GM21786 (cell line): ENCODE results near the gene IGFBP3.

Experiments used
- ATAC-seq: cut with Tn5 transposase; IDR thresholded peaks from one replicate; pipeline ENCODE4 v1.9.1; 2021; ENCODE audit not compliant: unreplicated experiment

Gene IGFBP3

DNA sequence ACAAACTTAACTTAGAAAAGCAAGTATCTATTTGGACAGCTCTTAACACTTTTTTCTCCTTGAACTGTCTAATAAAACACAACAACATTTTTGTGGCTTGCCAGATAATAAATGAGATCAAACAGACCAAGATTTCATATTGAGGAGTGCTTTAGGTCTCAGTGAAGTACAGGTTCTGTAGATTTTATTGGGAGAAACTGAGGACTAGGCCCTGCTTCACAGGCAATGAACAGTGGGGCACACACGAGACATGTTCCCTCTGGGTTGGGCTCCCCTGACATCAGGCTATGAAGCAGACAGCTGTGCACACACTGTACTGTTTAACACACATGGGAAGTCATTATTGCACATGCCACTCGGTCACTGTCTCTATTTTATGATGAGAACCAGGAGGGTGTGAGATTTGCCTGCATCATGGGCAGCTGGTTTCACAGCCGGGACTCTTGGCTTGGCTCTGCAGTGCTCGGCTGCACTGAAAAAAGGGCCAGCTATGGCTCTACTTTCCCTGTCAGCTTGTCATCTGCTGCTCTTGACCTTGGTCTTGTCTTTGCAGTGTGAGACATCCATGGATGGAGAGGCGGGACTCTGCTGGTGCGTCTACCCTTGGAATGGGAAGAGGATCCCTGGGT is 28.6 kb downstream of the IGFBP3 start:
- ATAC-seq = no peak

DNA sequence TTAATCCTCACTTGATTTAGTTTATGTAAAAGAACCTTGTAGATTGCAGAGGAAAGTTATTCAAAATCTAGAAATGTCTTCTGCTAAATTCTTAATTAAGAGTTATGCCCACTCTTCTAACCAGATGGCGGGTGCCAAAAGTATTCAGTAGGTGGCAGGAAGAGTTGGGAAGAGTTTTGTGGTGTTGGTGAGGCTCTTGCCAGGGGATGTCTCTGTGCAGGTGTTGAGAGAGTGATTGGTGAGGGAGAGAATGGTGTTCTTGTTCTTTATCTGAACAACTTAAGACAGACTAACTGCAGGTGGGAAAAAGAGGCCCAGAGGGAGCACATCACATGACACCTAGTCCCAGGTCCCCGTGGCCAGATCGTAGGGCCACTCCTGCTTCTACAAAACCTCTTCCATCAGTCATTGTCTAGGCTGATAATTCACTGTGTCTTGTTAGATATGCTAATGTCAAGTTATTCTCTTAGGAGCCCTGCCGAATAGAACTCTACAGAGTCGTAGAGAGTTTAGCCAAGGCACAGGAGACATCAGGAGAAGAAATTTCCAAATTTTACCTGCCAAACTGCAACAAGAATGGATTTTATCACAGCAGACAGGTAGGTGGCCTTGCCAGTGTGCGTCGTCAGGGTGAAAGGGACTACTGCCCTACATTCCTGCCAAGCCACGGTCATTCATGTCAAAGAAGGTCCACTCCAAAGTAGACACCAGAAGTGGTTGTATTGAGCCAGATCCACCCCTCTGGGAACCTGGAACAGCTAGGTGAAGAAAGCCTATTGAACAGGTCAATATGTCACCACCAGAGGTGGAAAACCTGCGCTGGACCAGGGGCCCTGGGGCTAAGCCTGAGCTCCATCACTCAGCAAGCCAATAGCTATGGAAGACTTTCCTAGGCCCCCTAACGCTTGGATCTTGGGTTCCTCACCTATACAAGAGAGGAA is 29.3 kb downstream of the IGFBP3 start:
- no peak for ATAC-seq

DNA sequence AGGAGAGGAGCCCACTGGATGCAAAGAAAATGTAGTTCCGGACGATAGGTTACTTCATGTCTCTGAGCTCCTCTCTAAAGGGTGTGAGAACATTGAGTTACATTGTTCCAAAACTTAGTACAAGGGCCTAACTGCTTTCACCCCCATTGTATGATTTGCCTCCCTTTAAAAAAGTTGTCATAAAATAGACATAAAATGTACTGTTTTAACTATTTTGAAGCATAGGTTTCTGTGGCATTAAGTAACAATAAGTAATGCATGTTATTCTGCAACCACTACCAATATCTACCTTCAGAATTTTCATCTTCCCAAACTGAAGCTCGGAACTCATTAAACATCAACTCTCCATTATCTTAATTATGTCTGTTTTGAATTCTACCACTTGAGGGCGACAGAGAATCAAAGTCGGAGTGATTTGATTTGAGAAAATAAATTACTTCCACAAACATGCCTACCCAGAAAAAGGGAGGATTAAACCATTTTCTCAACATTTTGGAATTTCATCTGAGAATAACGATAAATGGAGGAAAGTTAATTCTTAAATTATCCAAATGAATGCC is 30.1 kb downstream of the IGFBP3 start:
- ATAC-seq = no peak

DNA sequence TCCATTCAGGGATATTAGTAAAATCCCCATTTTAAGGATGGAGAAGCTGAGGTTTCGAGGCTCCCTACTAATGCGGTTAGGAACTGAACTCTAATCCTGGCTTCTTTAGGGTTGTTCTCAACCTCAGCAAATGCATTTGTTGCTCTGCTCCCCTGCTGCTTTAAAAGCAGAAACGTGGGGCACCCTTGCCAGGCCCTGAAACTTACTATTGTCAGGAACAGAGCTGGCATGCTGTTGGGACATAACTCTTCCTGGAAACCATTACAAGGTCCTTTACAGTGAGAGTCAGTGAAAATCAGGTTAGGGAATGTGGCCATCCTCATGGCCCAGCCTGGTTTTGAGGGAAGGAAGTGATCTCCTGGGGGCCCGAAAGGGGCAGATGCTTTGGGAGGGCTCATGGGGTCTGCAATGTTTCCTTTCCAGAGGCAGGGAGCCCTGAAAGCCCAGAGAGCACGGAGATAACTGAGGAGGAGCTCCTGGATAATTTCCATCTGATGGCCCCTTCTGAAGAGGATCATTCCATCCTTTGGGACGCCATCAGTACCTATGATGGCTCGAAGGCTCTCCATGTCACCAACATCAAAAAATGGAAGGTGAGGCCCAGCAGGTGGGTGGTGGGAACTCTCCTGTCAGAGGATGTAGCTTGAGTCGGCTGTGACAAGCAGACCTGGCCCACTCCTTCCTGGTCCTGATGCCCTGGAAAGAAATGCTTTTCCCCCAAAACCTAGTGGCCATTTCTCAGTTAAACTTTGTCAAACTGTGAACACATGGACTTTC is 30.8 kb downstream of the IGFBP3 start:
- ATAC-seq = no peak

DNA sequence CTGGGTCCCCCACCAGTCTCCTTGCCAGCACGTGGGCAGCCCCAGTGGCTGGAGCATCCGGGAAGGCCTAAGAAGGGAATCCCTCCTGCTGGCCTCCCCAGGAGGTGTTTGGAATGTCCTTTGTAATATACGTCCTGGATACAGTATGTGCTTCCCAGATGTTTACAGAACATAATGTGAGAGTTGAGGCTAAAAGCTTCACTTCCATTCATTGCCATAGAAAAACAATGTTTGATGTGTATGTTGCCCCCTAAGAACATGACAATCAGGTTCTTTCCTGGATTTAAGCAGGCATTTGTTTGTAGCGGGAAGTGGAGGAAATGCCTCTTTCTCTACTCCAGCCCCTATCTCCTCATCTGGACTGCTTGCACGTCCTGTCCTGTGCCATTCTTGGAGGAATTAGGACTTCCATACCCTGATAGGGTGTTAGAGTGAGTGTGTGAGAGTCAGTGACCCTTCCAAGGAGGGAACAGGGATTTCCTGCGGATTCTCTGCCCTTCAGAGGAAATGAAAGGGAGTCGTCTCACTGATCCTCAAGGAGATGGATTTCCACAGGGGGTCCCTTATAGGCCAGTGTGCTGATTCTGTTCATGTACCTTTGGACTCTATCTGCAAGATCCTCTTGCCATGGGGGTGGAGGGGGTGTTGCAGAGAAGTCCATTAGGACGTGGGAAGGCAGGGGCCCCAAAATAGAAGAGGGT is 31.6 kb downstream of the IGFBP3 start:
- ATAC-seq = no peak

DNA sequence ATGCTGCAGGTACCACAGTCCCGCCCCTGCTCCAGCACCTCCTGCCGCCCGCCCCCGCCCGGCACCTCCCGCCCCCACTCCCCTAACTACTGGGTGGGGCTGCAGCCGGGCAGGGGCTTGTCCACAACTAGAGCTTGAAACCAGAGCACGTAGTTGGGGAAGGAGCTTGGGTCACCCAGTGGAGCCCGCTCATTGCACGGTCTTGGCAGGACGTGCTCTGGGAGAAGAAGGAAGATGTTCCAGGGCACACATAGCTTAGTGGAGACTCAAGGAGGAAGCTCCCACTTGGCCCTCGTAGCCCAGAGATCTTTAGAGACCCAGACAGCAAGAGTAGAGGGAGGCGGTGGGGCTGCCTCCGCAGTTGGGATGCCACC is 32.1 kb downstream of the IGFBP3 start:
- ATAC-seq = no peak

DNA sequence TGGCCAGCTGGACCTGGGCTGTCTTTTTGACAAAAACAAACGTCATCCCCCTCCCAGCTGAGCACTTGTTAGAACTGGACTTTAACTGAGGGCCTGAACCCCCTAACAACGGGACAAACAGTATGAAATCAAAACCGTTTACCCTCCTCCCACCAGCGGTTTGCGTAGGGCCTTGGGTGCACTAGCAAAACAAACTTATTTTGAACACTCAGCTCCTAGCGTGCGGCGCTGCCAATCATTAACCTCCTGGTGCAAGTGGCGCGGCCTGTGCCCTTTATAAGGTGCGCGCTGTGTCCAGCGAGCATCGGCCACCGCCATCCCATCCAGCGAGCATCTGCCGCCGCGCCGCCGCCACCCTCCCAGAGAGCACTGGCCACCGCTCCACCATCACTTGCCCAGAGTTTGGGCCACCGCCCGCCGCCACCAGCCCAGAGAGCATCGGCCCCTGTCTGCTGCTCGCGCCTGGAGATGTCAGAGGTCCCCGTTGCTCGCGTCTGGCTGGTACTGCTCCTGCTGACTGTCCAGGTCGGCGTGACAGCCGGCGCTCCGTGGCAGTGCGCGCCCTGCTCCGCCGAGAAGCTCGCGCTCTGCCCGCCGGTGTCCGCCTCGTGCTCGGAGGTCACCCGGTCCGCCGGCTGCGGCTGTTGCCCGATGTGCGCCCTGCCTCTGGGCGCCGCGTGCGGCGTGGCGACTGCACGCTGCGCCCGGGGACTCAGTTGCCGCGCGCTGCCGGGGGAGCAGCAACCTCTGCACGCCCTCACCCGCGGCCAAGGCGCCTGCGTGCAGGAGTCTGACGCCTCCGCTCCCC is 32.7 kb downstream of the IGFBP3 start, which contains the start of gene IGFBP1:
Gene IGFBP1 (plus strand): TSS at position 304 of the 808 bp plus-strand sequence. CDS start 165 bp downstream, at position 469.
- no peak for ATAC-seq

DNA sequence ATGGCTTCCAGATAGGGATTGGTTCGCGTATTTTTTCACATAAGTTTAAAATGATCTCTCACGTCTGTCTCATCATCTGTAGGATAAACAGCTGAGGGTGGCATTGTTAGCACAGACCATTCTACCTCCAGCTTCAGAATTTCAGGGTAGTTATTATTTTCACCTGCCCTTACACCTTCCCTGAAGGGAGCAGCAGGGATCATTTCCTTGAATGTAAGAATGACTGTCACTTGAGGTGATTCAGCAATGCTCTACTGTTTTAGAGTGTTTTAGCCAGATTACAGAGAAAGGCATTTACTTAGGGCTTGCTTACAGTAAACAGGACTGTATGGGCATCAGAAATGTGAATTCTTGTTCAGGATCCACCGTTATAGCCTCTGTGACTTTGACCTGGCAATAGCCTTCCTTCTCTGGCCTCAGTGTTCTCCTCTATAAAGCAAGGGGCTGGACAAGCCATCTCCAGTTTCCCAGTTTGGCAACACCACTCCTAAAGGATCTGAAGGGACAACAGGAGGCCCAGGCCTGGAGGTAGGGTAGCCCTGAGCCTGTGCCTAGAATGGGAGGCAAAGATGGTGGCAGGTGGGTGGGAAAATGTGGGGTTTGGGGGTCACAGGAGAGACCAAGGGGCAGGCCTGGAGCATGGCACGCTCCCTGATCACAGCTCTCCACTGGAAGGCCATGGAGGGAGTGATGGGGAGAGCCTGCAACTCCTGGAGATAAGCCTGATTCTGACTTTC is 34.0 kb downstream of the IGFBP3 start:
- ATAC-seq = no peak

DNA sequence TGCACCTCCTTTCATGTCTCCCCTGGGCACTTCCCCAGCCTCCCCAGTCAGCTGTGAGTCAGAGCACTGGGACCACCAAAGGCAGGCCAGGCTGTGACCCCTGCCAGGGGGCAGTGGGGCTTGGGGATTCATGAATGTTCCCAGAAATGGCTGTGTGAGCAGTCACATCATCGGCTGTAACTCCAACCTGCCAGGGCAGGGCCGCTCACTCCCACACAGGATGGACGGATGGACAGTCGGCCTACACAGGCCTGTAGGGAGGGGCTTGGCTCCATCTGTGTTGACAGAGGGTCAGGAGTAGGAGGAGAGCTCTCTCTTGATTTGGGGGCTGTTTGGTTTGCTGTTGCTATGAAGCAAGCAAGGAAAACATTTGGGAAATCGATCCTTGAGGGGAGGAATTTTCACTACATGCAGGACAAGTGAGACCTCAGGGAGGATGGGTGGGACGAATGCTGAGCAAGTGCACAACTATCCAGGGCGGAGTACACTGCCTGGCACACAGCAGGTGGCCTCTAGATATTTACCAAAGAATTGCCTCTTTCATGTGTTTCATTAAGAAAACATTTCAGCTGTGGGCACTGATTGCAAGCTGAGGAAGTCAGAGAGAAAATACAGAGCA is 35.7 kb downstream of the IGFBP3 start:
- no peak for ATAC-seq

DNA sequence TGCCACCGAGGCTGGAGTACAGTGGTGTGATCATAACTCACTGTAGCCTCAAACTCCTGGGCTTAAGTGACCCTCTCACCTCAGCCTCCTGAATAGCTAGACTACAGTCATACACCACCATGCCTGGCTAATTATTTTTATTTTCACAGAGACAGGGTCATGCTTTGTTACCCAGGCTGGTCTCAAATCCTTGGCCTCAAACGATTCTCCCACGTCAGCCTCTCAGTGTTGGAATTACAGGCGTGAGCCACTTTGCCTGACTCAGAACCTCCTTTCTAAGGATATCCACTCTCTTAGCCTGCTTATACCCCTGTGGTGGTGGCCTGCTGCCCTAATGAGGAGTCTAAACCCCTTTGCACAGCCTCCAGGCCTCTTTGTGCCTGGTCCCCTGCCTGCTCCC is 36.9 kb downstream of the IGFBP3 start:
- no peak for ATAC-seq

DNA sequence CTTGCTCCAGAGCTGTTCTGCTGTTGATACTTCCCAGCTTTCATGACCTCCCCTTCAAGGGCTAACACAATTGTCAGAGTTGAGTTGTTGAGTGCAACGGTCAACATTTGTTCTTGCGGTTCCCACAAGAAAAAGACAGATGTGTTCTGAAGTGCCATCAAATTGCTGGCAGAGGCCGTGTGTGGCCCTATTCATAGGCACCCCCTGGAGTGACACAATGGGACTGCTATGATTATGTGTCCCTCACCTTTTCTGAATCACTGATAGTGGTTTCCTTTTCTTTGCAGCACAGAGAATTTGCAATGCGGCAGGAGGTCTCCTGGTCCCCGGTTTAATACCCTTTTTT is 38.6 kb downstream of the IGFBP3 start:
- no peak for ATAC-seq

DNA sequence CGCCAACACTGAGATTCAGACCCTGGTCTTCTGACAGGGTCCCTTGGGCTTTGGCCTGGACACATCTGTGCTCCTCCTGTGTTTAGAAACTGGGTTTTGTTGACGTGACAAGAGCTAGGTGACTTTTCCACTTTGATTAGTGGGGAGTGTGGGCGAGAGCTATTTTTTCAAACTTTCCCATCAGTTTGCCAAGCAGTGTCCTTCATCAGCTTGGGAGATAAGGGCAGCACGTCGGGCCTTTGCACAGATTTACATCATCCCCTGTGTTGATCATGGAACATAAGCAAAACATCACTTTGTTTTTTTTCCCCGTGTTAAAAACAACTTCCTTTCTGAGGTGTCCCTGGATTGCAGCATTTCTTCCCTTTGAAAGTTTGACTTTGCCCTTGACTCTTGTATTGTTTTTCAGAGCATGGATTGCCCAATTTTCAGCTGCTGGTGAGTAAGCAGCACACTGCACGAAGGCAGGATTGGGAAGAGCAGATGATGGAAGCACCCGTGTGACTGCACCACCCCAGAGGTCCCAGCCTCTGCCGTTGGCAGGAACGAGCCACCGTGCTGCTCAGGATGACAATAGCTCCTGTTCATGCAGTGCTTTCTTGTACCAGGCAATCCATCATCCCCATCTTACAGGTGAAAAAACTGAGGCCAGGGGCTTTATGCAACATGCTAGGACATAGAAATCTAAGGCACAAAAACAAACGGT is 39.2 kb downstream of the IGFBP3 start:
- no peak for ATAC-seq

DNA sequence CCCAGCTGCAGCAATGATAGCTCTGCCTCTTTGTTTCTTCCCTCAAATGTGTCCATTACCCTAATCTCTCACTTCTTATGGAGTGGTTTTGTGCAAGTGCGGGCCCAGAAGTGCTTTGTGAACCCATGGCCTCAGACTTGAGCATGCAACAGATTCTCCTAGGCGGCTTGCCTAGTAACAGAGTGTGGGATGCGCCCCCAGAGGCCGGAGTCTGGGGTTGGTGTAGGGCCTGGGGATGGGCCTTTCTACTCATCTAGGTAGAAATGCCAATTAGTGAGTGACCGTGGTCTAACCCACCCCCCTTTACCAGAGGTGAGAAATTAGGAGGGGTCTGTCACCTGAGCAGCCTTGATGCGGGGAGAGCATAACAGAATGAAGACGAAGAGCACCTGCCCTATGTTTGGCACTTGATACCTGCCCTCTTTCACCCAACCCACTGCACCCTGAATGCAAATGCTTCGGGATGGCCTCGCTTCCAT is 39.8 kb downstream of the IGFBP3 start:
- no peak for ATAC-seq

DNA sequence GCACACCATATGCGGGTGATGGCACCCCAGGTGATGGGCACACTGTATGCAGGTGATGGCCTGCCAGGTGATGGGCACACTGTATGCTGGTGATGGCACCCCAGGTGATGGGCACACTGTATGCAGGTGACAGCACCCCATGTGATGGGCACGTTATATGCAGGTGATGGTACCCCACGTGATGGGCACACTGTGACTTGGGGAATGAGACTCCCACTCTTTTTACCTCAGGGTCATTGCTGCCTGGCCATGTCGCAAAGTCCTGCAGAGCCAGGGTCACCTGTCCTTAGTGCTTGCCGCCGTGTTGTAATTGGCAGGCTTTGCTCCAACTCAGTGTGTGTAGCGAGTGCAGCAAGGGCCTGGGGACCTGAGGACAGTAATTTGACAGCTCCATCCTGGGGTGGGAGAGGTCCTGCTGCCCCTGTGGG is 40.6 kb downstream of the IGFBP3 start:
- no peak for ATAC-seq

DNA sequence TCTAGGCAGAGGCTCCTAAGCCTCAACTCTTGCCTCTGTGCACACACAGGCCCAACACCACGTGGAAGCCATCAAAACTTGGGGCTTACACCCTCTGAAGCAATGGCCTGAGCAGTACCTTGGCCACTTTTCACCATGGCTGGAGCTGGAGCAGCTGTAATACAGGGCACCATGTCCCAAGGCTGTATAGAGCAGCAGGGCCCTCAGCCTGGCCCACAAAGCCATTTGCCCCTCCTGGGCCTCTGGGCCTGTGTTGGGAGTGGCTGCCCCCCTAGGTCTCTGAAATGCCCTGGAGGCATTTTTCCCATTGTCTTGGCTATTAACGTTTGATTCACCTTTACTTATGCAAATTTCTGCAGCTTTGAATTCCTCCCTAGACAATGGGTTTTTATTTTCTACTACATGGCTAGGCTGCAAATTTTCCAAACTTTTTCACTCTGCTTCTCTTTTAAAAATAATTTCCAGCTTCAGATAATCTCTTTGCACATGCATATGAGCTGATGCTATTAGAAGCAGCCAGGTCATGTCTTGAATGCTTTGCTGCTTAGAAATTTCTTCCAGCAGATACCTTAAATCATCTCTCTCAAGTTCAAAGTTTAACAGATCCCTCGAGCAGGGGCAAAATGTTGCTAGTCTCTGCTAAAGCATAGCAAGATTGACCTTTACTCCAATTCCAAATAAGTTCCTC is 42.5 kb downstream of the IGFBP3 start:
- no peak for ATAC-seq

DNA sequence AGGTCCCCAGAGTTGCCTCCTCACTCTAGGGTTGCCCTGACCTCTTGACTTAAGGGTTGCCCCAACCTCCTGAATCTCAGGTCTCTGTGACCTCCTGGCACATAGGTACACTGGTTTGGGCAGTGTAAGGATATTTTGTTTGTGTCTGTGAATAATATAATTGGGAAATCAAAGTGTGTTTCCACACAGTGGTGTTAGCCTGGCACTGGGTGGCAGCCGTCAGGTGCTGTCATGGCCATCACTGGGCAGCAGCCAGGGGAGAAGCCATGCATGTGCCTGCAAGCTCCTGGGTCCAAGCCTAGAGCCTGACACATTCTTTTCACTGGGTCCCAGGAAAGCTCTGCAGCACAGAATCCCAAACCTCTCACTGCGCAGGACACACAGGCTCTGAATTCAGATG is 44.6 kb downstream of the IGFBP3 start:
- ATAC-seq = no peak

DNA sequence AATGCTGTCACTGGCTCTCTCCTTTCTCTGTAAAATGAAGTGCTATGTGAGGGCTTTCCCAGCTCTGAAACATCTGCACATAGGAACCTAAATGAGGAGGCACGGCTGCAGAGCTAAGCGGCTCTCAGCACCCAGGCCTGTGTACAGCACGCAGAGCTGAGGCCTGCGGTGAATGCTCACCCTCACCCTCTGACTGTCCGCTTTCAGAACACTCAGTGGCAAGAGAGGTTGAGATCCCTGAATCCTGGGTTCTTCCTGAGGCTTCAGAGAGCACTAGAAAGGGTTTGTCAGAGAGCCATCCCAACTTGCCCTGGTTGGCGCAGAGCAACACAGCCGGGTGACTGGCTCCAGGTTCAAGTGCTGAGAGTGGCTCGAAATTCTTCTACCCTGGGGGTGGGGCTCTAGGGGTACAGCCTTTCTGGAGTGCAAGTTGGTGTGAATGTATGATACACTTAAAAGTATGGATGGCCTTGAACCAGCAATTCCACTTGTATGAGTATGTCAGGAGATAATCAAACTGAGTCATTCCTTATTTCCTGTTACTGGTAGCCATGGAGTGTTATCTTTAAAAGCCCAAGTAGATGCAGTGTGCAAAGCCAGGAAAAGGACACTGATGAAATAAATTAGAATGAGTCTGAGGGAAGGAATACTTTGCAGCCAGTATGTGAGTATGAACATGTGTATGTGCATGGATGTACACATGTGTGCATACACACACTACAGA is 46.5 kb downstream of the IGFBP3 start:
- no peak for ATAC-seq
